H54 (cell line): Measurements from ENCODE around the gene ALG3.
A peak's percentile ranks its signal among the peaks of the same experiment; 100 is the strongest.

ENCODE experiments used
- DNase-seq: peaks from one replicate; pipeline ENCODE4 v3.0.0; 2011; ENCODE audit warnings: low spot score, mixed read lengths; ENCODE audit not compliant: insufficient read length
- FAIRE-seq: peaks from 3 replicates; lab custom pipeline; 2011; peaks lifted over from hg19 to GRCh38; lab: Jason Lieb, UNC
- POLR2A ChIP-seq: IDR thresholded peaks from 2 replicates; pipeline ENCODE4 v1.6.1; 2011; ENCODE audit warnings: low read depth, mild to moderate bottlenecking, low read length

The ALG3 gene

GRCh38 chr3:184250167-184250828 lies 1.5 kb upstream of the ALG3 start:
- TF ChIP-seq POLR2A, result no peak
- peak; percentile 97 for DNase-seq
- peak; percentile 91 for FAIRE-seq

- peak; percentile 95 for FAIRE-seq
- TF ChIP-seq POLR2A, result peak; percentile 51
- peak; percentile 98 for DNase-seq
Measured at GRCh38 chr3:184249412-184250166, 827 bp upstream of the ALG3 start, which contains the start of gene EEF1AKMT4. EEF1AKMT4 (plus strand) TSS chr3:184249672; CDS start chr3:184249695, 23 bp downstream.

GRCh38 chr3:184242297-184242685 lies 6.5 kb downstream of the ALG3 start:
- no peak for TF ChIP-seq POLR2A
- FAIRE-seq, result no peak
- no peak for DNase-seq

- DNase-seq (no peak), FAIRE-seq (no peak)
- no peak for TF ChIP-seq POLR2A
Measured at GRCh38 chr3:184241447-184242296, 7.1 kb downstream of the ALG3 start.

GRCh38 chr3:184241141-184241446 lies 7.7 kb downstream of the ALG3 start:
- no peak for DNase-seq
- TF ChIP-seq POLR2A, result no peak

GRCh38 chr3:184240384-184241140 lies 8.2 kb downstream of the ALG3 start:
- no peak for TF ChIP-seq POLR2A
- peak; percentile 30 for FAIRE-seq
- no peak for DNase-seq

More at GRCh38 chr3:184241141-184241446, 7.7 kb downstream of the ALG3 start:
- FAIRE-seq, result no peak

GRCh38 chr3:184239708-184240107 lies 9.1 kb downstream of the ALG3 start:
- no peak for FAIRE-seq

GRCh38 chr3:184239221-184239620 lies 9.5 kb downstream of the ALG3 start:
- DNase-seq (no peak), FAIRE-seq (no peak)
- TF ChIP-seq POLR2A, result no peak

More at GRCh38 chr3:184239708-184240107, 9.1 kb downstream of the ALG3 start:
- TF ChIP-seq POLR2A, result no peak
- DNase-seq, result no peak

GRCh38 chr3:184238246-184238818 lies 10.4 kb downstream of the ALG3 start:
- no peak for TF ChIP-seq POLR2A
- DNase-seq (no peak), FAIRE-seq (no peak)

GRCh38 chr3:184237807-184238206 lies 11.0 kb downstream of the ALG3 start:
- no peak for TF ChIP-seq POLR2A
- FAIRE-seq, result no peak
- DNase-seq, result no peak

- FAIRE-seq (no peak), DNase-seq (no peak)
- TF ChIP-seq POLR2A, result no peak
Measured at GRCh38 chr3:184237211-184237610, 11.6 kb downstream of the ALG3 start.

- no peak for TF ChIP-seq POLR2A
- DNase-seq (no peak), FAIRE-seq (no peak)
Measured at GRCh38 chr3:184236636-184237035, 12.1 kb downstream of the ALG3 start.

GRCh38 chr3:184236033-184236410 lies 12.7 kb downstream of the ALG3 start:
- no peak for FAIRE-seq

More at GRCh38 chr3:184236033-184236410, 12.7 kb downstream of the ALG3 start:
- TF ChIP-seq POLR2A, result no peak
- no peak for DNase-seq
